WTC11 (cell line): ENCODE data around the gene BTBD19.
"Not testable (repeated sequence)": the region's sequence is repeated elsewhere in the genome, so short reads cannot be mapped to it uniquely, and the experiment has no call there.

Experiments used
- ATF1 ChIP-seq: sonication (generic); formaldehyde crosslinking; IDR thresholded peaks from 2 replicates; pipeline ENCODE4 v1.8.1; 2023; ENCODE audit warnings: mild to moderate bottlenecking, moderate library complexity, missing genetic modification reagents
- CREB1 ChIP-seq: sonication (generic); formaldehyde crosslinking; IDR thresholded peaks from 2 replicates; pipeline ENCODE4 v1.8.0; 2023; ENCODE audit warnings: mild to moderate bottlenecking, missing genetic modification reagents
- JUN ChIP-seq: sonication (generic); formaldehyde crosslinking; IDR thresholded peaks from 2 replicates; pipeline ENCODE4 v1.8.0; 2023; ENCODE audit warnings: mild to moderate bottlenecking, missing genetic modification reagents
- KAT7 ChIP-seq: sonication (generic); formaldehyde crosslinking; IDR thresholded peaks from 2 replicates; pipeline ENCODE4 v1.8.1; 2023; ENCODE audit warnings: missing genetic modification reagents, mild to moderate bottlenecking, borderline replicate concordance
- PRRX2 ChIP-seq: fragments of 250-450 bp; sonication (Bioruptor Pico); IDR thresholded peaks from 2 replicates; pipeline ENCODE4 v1.8.0; 2021; ENCODE audit warnings: mild to moderate bottlenecking
- SMAD4 ChIP-seq: sonication (generic); formaldehyde crosslinking; IDR thresholded peaks from 2 replicates; pipeline ENCODE4 v1.8.0; 2022; ENCODE audit warnings: mild to moderate bottlenecking, missing genetic modification reagents
- ZNF232 ChIP-seq: sonication (generic); formaldehyde crosslinking; IDR thresholded peaks from 2 replicates; pipeline ENCODE4 v1.8.0; 2022; ENCODE audit warnings: mild to moderate bottlenecking, missing genetic modification reagents
- TF ChIP-seq, protein P1 (sequence below): sonication (generic); formaldehyde crosslinking; IDR thresholded peaks from 2 replicates; pipeline ENCODE4 v1.8.1; 2022; ENCODE audit warnings: mild to moderate bottlenecking, missing genetic modification reagents, moderate library complexity, borderline replicate concordance
- TF ChIP-seq, protein P2 (sequence below): fragments of 200-600 bp; IDR thresholded peaks from 2 replicates; pipeline ENCODE4 v1.8.0; 2022; ENCODE audit warnings: antibody characterized with exemption
- TF ChIP-seq, protein P3 (sequence below): sonication (generic); formaldehyde crosslinking; IDR thresholded peaks from 2 replicates; pipeline ENCODE4 v1.8.1; 2022; ENCODE audit warnings: low read depth, mild to moderate bottlenecking, moderate library complexity, missing genetic modification reagents, borderline replicate concordance

DNA sequence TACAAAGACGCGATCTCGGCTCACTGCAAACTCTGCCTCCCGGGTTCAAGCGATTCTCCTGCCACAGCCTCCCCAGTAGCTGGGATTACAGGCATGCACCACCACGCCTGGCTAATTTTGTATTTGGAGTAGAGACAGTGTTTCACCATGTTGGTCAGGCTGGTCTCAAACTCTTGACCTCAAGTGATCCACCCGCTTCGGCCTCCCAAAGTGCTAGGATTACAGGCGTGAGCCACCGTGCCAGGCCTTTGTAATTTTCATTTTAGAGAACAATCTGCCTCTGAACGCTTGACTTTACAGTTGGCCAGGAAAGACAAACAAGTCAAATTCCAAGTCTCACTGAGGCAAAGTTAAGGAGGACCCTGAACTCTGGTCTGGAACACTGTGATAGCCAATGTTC, 30.0 kb downstream of the BTBD19 start:
- TF ChIP-seq JUN (CRISPR knock-in tag); PRRX2 (CRISPR knock-in tag); ATF1; CREB1 (CRISPR knock-in tag); SMAD4 (CRISPR knock-in tag); ZNF232 (CRISPR knock-in tag); KAT7 (CRISPR knock-in tag): not testable (repeated sequence)
- TF ChIP-seq, protein P1, sequence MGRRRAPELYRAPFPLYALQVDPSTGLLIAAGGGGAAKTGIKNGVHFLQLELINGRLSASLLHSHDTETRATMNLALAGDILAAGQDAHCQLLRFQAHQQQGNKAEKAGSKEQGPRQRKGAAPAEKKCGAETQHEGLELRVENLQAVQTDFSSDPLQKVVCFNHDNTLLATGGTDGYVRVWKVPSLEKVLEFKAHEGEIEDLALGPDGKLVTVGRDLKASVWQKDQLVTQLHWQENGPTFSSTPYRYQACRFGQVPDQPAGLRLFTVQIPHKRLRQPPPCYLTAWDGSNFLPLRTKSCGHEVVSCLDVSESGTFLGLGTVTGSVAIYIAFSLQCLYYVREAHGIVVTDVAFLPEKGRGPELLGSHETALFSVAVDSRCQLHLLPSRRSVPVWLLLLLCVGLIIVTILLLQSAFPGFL (CRISPR knock-in tag) = not testable (repeated sequence)
- TF ChIP-seq, protein P2, sequence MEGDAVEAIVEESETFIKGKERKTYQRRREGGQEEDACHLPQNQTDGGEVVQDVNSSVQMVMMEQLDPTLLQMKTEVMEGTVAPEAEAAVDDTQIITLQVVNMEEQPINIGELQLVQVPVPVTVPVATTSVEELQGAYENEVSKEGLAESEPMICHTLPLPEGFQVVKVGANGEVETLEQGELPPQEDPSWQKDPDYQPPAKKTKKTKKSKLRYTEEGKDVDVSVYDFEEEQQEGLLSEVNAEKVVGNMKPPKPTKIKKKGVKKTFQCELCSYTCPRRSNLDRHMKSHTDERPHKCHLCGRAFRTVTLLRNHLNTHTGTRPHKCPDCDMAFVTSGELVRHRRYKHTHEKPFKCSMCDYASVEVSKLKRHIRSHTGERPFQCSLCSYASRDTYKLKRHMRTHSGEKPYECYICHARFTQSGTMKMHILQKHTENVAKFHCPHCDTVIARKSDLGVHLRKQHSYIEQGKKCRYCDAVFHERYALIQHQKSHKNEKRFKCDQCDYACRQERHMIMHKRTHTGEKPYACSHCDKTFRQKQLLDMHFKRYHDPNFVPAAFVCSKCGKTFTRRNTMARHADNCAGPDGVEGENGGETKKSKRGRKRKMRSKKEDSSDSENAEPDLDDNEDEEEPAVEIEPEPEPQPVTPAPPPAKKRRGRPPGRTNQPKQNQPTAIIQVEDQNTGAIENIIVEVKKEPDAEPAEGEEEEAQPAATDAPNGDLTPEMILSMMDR = not testable (repeated sequence)
- TF ChIP-seq, protein P3, sequence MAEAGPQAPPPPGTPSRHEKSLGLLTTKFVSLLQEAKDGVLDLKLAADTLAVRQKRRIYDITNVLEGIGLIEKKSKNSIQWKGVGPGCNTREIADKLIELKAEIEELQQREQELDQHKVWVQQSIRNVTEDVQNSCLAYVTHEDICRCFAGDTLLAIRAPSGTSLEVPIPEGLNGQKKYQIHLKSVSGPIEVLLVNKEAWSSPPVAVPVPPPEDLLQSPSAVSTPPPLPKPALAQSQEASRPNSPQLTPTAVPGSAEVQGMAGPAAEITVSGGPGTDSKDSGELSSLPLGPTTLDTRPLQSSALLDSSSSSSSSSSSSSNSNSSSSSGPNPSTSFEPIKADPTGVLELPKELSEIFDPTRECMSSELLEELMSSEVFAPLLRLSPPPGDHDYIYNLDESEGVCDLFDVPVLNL (CRISPR knock-in tag) = not testable (repeated sequence)
